ENCODE results near the gene ITCH. TPM values are rescaled to one million over a fixed set of nuclear protein-coding genes. Genes with fewer than 3 reads are reported as not detected.
"Not testable (repeated sequence)": the region's sequence is repeated elsewhere in the genome, so short reads cannot be mapped to it uniquely, and the experiment has no call there.

Gene ITCH
- polyA plus RNA-seq, 1 donor from 2014 or later, result 39.5 TPM

DNA sequence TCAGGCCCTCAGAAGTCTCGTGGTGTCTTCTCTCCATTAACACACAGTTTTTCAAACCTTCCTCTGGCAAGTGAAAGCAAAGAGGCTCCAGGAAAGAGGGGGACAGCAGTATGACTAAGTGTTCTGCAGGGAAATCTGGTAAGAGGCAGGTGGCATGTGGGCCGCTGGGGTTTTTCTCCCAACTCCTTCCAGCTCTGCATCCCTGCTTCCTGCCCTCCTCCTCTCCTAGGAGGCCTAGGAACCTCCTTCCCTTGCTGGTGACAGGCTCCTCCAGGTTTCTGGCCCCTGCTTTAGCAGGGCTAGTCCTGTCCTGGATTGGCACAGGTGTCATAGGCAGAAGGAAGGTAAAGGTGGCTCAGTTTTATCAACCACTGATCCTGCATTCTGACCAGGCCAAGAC, 7.6 kb upstream of the ITCH start:
- H4K20me1 ChIP-seq (ENCODE audit: insufficient read depth), result no peaks in the 10 kb centered on the region
- H3K9me3 ChIP-seq (ENCODE audit: low read length), result no peaks in the 10 kb centered on the region
- no peaks in the 10 kb centered on the region for H3K27me3 ChIP-seq (ENCODE audit: insufficient read depth, low read depth, low read length)
- H3F3A ChIP-seq (ENCODE audit: insufficient read depth, low read length, poor library complexity, severe bottlenecking), result no peaks in the 10 kb centered on the region
- no peak overlapping the region for H3K27ac ChIP-seq (ENCODE audit: low read length)
- H3K9me2 ChIP-seq (ENCODE audit: insufficient read depth, low read length), result no peaks in the 10 kb centered on the region
- H3K4me2 ChIP-seq (ENCODE audit: low read length), result no peak overlapping the region
- no peaks in the 10 kb centered on the region for H3K79me2 ChIP-seq (replicated peaks; ENCODE audit: insufficient read depth, low read length)
- no peak overlapping the region for H2AFZ ChIP-seq (ENCODE audit: low read depth, low read length)
- H3K36me3 ChIP-seq (ENCODE audit: insufficient read depth, low read length), result no peaks in the 10 kb centered on the region
- H3K9ac ChIP-seq (ENCODE audit: low read length), result no peak overlapping the region
- no peak overlapping the region for H3K4me3 ChIP-seq (ENCODE audit: low read length)
- TF ChIP-seq SMC3 (conservative IDR thresholded peaks at IDR 0.05; ENCODE audit: poor library complexity) (no peak), RAD21 (conservative IDR thresholded peaks at IDR 0.05) (no peak), MXI1 (conservative IDR thresholded peaks at IDR 0.05; ENCODE audit: poor library complexity, severe bottlenecking) (no peak), EP300 (conservative IDR thresholded peaks at IDR 0.05; ENCODE audit: poor library complexity, severe bottlenecking) (no peak), EZH2 (IDR thresholded peaks at IDR 0.05; ENCODE audit: borderline replicate concordance, insufficient read depth, low read length, poor library complexity, severe bottlenecking) (no peak), POLR2AphosphoS5 (IDR thresholded peaks at IDR 0.05) (no peak), TAF1 (IDR thresholded peaks at IDR 0.05; ENCODE audit: low read depth) (no peak)
- TF ChIP-seq, protein P1, sequence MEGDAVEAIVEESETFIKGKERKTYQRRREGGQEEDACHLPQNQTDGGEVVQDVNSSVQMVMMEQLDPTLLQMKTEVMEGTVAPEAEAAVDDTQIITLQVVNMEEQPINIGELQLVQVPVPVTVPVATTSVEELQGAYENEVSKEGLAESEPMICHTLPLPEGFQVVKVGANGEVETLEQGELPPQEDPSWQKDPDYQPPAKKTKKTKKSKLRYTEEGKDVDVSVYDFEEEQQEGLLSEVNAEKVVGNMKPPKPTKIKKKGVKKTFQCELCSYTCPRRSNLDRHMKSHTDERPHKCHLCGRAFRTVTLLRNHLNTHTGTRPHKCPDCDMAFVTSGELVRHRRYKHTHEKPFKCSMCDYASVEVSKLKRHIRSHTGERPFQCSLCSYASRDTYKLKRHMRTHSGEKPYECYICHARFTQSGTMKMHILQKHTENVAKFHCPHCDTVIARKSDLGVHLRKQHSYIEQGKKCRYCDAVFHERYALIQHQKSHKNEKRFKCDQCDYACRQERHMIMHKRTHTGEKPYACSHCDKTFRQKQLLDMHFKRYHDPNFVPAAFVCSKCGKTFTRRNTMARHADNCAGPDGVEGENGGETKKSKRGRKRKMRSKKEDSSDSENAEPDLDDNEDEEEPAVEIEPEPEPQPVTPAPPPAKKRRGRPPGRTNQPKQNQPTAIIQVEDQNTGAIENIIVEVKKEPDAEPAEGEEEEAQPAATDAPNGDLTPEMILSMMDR (IDR thresholded peaks at IDR 0.05; ENCODE audit: poor library complexity, severe bottlenecking), result no peak
- TF ChIP-seq, protein P2, sequence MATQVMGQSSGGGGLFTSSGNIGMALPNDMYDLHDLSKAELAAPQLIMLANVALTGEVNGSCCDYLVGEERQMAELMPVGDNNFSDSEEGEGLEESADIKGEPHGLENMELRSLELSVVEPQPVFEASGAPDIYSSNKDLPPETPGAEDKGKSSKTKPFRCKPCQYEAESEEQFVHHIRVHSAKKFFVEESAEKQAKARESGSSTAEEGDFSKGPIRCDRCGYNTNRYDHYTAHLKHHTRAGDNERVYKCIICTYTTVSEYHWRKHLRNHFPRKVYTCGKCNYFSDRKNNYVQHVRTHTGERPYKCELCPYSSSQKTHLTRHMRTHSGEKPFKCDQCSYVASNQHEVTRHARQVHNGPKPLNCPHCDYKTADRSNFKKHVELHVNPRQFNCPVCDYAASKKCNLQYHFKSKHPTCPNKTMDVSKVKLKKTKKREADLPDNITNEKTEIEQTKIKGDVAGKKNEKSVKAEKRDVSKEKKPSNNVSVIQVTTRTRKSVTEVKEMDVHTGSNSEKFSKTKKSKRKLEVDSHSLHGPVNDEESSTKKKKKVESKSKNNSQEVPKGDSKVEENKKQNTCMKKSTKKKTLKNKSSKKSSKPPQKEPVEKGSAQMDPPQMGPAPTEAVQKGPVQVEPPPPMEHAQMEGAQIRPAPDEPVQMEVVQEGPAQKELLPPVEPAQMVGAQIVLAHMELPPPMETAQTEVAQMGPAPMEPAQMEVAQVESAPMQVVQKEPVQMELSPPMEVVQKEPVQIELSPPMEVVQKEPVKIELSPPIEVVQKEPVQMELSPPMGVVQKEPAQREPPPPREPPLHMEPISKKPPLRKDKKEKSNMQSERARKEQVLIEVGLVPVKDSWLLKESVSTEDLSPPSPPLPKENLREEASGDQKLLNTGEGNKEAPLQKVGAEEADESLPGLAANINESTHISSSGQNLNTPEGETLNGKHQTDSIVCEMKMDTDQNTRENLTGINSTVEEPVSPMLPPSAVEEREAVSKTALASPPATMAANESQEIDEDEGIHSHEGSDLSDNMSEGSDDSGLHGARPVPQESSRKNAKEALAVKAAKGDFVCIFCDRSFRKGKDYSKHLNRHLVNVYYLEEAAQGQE (IDR thresholded peaks at IDR 0.05; ENCODE audit: borderline replicate concordance), result no peak

DNA sequence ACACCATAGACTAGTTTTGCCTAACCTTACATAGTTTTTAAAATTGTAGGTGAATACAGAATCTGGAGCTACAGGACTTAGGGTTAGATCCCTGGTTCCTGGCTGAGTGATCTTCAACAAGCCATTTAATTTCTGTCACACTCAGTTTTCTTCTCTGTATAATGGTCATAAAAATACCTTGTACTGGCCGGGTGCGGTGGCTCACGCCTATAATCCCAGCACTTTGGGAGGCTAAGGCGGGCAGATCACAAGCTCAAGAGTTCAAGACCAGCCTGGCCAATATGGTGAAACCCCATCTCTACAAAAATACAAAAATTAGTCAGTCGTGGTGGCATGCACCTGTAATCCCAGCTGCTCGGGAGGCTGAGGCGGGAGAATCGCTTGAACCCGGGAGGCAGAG, 3.3 kb upstream of the ITCH start:
- not testable (repeated sequence) for H3F3A ChIP-seq (ENCODE audit: insufficient read depth, low read length, poor library complexity, severe bottlenecking); H3K9me3 ChIP-seq (ENCODE audit: low read length); H4K20me1 ChIP-seq (ENCODE audit: insufficient read depth); H3K36me3 ChIP-seq (ENCODE audit: insufficient read depth, low read length); H3K27me3 ChIP-seq (ENCODE audit: insufficient read depth, low read depth, low read length); H3K4me2 ChIP-seq (ENCODE audit: low read length); H3K4me3 ChIP-seq (ENCODE audit: low read length); H3K27ac ChIP-seq (ENCODE audit: low read length); H3K9me2 ChIP-seq (ENCODE audit: insufficient read depth, low read length); H2AFZ ChIP-seq (ENCODE audit: low read depth, low read length); H3K9ac ChIP-seq (ENCODE audit: low read length)
- H3K79me2 ChIP-seq (replicated peaks; ENCODE audit: insufficient read depth, low read length), result peaks cover 10% of the 10 kb centered on the region

DNA sequence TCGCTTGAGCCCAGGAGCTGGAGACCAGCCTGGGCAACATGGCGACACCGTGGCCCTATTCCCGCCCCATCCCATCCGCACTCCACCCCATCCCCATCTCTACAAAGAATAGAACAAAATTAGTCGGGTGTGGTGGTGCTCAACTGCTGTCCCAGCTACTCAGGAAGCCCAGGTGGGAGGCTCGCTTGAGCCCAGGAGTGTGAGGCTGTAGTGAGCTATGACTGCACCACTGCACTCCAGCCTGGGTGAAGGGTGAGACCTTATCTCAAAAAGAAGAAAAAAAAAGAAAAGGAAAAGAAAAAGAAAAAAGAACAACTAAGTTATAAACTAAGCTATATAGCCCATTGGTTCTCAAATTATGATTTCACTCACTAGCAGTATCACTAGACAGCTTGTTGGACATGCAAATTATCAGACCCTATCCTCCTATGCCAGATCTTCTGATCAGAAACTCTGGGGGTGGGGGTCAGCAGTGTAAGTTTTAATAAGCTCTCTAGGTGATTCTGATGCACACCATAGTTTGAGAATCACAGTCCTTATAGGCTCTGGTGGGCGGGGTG, 491 bp upstream of the ITCH start:
- Histone ChIP-seq H3F3A (ENCODE audit: insufficient read depth, low read length, poor library complexity, severe bottlenecking) (no peaks in the 10 kb centered on the region), H3K27ac (ENCODE audit: low read length) (no peak overlapping the region), H3K4me2 (ENCODE audit: low read length) (no peak overlapping the region), H3K27me3 (ENCODE audit: insufficient read depth, low read depth, low read length) (no peaks in the 10 kb centered on the region), H3K9ac (ENCODE audit: low read length) (no peak overlapping the region), H3K4me3 (ENCODE audit: low read length) (peak overlapping the region; percentile 92), H3K9me3 (ENCODE audit: low read length) (no peaks in the 10 kb centered on the region), H3K9me2 (ENCODE audit: insufficient read depth, low read length) (no peaks in the 10 kb centered on the region), H2AFZ (ENCODE audit: low read depth, low read length) (peak overlapping the region; percentile 3), H3K79me2 (replicated peaks; ENCODE audit: insufficient read depth, low read length) (peaks cover 39% of the 10 kb centered on the region), H3K36me3 (ENCODE audit: insufficient read depth, low read length) (no peaks in the 10 kb centered on the region), H4K20me1 (ENCODE audit: insufficient read depth) (no peaks in the 10 kb centered on the region)
- no peak for TF ChIP-seq EZH2 (IDR thresholded peaks at IDR 0.05; ENCODE audit: borderline replicate concordance, insufficient read depth, low read length, poor library complexity, severe bottlenecking)
- TF ChIP-seq MXI1 (conservative IDR thresholded peaks at IDR 0.05; ENCODE audit: poor library complexity, severe bottlenecking), result no peak
- TF ChIP-seq, protein P2 (IDR thresholded peaks at IDR 0.05; ENCODE audit: borderline replicate concordance), result no peak
- no peak for TF ChIP-seq RAD21 (conservative IDR thresholded peaks at IDR 0.05)
- TF ChIP-seq EP300 (conservative IDR thresholded peaks at IDR 0.05; ENCODE audit: poor library complexity, severe bottlenecking), result no peak
- no peak for TF ChIP-seq TAF1 (IDR thresholded peaks at IDR 0.05; ENCODE audit: low read depth)
- no peak for TF ChIP-seq SMC3 (conservative IDR thresholded peaks at IDR 0.05; ENCODE audit: poor library complexity)

All from neural cell (in vitro differentiated cells).